Measurements from ENCODE around the gene MED12L.

MED12L gene

DNA sequence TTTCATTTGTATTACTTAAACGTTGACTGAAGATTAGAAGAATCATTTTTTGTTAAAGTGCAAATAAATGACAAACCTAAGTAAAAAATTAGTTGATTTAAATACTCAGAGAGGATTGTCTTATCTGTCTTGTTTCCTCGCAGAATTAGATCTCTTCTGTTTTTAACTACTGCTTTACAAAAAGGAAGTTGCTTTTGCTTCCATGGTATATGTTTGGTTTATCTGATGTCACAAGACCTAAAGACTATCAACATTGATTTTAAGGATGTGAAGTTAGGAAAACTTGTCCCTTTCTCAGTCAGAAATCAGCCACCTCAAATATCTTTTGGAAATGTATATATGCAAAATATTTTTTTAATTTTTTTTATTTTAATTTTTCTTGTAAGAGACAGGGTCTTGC lies 88.9 kb downstream of the MED12L start:
- no peaks in the 10 kb centered on the region for H3K36me3 ChIP-seq (ENCODE audit: control insufficient read depth, insufficient read depth, low read length)
- no peak for DNase-seq (ENCODE audit: low read depth, low spot score)
- no peak overlapping the region for H3K4me3 ChIP-seq (ENCODE audit: low read length)
- no peak overlapping the region for H3K27ac ChIP-seq (ENCODE audit: low read length)
- no CpG with 5 or more reads among the region's 2 CpGs for WGBS (ENCODE audit: insufficient coverage, insufficient read length)
- no peaks in the 10 kb centered on the region for H3K27me3 ChIP-seq (ENCODE audit: control insufficient read depth, insufficient read depth, low read length)
- H3K4me1 ChIP-seq (ENCODE audit: control insufficient read depth, insufficient read depth, low read length): peaks cover 1% of the 10 kb centered on the region; the same call in 1 of the 2 replicates
- H3K9me3 ChIP-seq (ENCODE audit: control insufficient read depth, insufficient read depth, low read length): no peaks in the 10 kb centered on the region

DNA sequence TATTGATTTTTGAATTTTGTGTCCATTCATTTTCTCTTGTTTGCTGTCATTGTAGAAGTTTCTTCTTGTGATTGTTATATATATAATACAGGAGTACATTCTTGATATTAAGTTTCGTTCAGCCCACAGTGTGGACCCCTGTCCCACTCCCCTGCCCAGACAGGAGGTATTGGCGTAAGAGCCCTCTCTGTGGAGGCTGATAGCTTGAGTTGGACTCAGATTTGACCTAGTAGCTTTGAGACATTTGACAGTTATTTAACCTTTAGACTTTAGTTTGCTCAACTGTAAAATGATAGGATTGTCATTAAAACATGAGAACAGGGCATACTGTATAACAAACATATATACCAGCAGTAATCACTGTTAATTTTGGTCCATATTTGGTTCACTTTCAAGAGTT lies 90.5 kb downstream of the MED12L start:
- WGBS (ENCODE audit: insufficient coverage, insufficient read length): no CpG with 5 or more reads among the region's 2 CpGs
- Histone ChIP-seq H3K4me3 (ENCODE audit: low read length) (no peak overlapping the region), H3K36me3 (ENCODE audit: control insufficient read depth, insufficient read depth, low read length) (no peaks in the 10 kb centered on the region), H3K27ac (ENCODE audit: low read length) (no peak overlapping the region), H3K27me3 (ENCODE audit: control insufficient read depth, insufficient read depth, low read length) (no peaks in the 10 kb centered on the region), H3K4me1 (ENCODE audit: control insufficient read depth, insufficient read depth, low read length) (no peaks in the 10 kb centered on the region), H3K9me3 (ENCODE audit: control insufficient read depth, insufficient read depth, low read length) (no peaks in the 10 kb centered on the region)
- no peak for DNase-seq (ENCODE audit: low read depth, low spot score)

DNA sequence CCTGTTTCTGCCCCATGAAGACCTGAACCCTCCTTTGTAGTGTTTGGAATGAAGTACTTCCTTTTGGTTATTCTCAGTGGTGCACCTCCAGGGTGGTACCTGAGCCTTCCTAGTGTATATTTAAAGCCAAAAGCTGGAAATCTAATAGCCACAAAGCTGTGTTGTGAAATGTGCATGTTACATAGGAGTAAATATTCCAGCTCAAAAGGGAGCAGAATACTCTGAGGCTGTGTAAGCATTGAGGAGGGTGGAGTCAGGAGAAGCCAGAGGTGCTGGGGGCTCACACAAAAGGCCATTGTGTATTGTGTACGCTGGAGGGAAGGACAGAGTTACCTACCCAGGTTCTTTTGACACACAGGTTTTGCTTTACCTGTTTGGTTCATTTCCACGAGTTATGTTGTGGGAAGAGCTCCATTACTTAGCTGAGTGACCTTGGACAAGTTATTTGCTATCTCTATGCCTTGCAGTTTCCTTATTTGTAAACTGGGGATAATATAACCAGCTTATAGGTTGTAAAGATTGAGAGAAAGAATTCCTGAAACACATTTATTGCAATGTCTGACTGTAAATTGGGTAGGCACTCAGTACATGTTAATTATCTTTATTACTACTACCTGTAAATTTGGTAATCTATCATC lies 92.9 kb downstream of the MED12L start:
- no peak for DNase-seq (ENCODE audit: low read depth, low spot score)
- no peak overlapping the region for H3K4me3 ChIP-seq (ENCODE audit: low read length)
- no peak overlapping the region for H3K27ac ChIP-seq (ENCODE audit: low read length)
- H3K9me3 ChIP-seq (ENCODE audit: control insufficient read depth, insufficient read depth, low read length): no peaks in the 10 kb centered on the region
- no CpG with 5 or more reads among the region's 2 CpGs for WGBS (ENCODE audit: insufficient coverage, insufficient read length)
- H3K4me1 ChIP-seq (ENCODE audit: control insufficient read depth, insufficient read depth, low read length): 0 out of 2 replicates have a peak, but pooled peaks cover 1% of the 10 kb centered on the region
- no peaks in the 10 kb centered on the region for H3K36me3 ChIP-seq (ENCODE audit: control insufficient read depth, insufficient read depth, low read length)
- H3K27me3 ChIP-seq (ENCODE audit: control insufficient read depth, insufficient read depth, low read length): no peaks in the 10 kb centered on the region; the same call in 1 of the 2 replicates

DNA sequence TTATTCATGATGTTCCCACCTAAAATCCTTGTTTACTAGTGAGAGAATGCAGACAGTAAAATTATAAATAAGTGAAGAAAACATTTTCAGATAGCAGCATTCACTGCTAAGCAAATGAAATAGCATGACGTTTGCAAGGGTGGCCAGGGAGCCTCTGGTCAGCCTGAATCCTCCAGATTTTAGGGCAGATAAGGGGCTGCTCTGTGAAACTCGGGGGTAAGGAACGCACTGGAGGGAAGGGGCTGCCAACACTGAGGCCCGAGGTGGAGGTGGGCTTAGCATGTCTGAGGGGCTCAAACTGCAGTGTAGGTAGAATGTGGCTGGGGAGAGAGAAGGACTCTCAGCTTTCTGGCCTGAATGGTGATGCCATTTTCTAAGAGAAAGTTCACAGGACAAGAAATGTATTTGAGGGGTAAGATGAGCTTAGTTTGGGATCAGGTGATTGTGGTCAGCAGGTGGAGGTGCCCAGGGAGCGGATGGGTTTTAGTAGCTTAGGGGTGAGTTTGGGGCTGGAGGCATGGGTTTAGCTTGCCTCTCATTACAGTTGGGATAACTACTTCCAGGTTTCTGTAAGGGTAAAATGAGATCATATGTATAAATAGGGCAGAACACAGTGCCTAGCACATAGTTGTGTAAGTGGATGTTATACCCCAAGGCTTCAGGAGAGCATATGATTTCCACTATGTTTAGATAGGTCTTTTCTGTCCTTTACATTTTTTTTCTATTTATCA lies 97.0 kb downstream of the MED12L start:
- Histone ChIP-seq H3K4me1 (ENCODE audit: control insufficient read depth, insufficient read depth, low read length) (0 out of 2 replicates have a peak, but pooled peaks cover 1% of the 10 kb centered on the region), H3K9me3 (ENCODE audit: control insufficient read depth, insufficient read depth, low read length) (no peaks in the 10 kb centered on the region), H3K27ac (ENCODE audit: low read length) (no peak overlapping the region), H3K27me3 (ENCODE audit: control insufficient read depth, insufficient read depth, low read length) (no peaks in the 10 kb centered on the region; the same call in 1 of the 2 replicates), H3K4me3 (ENCODE audit: low read length) (no peak overlapping the region), H3K36me3 (ENCODE audit: control insufficient read depth, insufficient read depth, low read length) (no peaks in the 10 kb centered on the region; the same call in 1 of the 2 replicates)
- DNase-seq (ENCODE audit: low read depth, low spot score): no peak
- WGBS (ENCODE audit: insufficient coverage, insufficient read length): no CpG with 5 or more reads among the region's 5 CpGs

DNA sequence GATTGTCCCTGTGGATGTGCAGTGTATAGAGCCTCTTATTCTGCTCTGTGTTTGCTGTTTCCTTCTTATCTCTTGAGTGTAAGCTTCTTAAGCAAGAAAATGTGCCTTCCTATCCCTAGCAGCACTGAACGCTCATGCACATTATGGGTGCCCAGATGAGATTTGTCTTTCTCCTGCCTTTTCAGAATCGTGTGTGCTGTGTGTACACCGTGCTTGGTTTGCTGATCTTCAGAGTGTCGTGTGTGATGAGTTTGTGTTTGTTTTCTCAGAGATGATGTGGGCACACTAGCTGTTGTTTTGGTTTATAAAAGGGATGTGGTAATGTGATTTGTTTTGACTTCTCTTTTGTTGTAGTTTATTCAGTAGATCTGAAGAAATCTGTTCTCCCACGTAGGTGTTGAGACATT lies 97.8 kb downstream of the MED12L start:
- Histone ChIP-seq H3K9me3 (ENCODE audit: control insufficient read depth, insufficient read depth, low read length) (no peaks in the 10 kb centered on the region), H3K4me3 (ENCODE audit: low read length) (no peak overlapping the region), H3K4me1 (ENCODE audit: control insufficient read depth, insufficient read depth, low read length) (0 out of 2 replicates have a peak, but pooled peaks cover 1% of the 10 kb centered on the region), H3K36me3 (ENCODE audit: control insufficient read depth, insufficient read depth, low read length) (no peaks in the 10 kb centered on the region; the same call in 1 of the 2 replicates), H3K27me3 (ENCODE audit: control insufficient read depth, insufficient read depth, low read length) (no peaks in the 10 kb centered on the region; the same call in 1 of the 2 replicates), H3K27ac (ENCODE audit: low read length) (no peak overlapping the region)
- no CpG with 5 or more reads among the region's 5 CpGs for WGBS (ENCODE audit: insufficient coverage, insufficient read length)
- no peak for DNase-seq (ENCODE audit: low read depth, low spot score)

DNA sequence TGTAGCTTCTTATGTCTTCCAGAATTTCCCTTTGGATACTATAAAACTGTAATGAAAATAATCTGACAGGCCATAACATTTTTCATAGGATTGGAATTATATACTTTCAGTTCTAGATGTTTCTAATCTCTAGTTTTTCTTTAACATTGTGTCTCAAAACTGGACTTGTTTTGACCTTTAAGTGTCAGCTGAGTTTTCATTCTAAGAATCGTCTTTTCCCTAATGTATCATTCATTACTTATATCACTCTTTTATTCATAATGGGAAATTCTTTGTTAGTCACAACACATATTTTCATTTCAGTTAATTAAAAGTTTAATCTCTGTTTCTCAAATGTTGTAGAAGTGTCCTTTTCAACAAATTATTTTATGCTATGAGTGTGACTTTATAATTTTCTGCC lies 105.6 kb downstream of the MED12L start:
- no CpG with 5 or more reads among the region's 1 CpG for WGBS (ENCODE audit: insufficient coverage, insufficient read length)

DNA sequence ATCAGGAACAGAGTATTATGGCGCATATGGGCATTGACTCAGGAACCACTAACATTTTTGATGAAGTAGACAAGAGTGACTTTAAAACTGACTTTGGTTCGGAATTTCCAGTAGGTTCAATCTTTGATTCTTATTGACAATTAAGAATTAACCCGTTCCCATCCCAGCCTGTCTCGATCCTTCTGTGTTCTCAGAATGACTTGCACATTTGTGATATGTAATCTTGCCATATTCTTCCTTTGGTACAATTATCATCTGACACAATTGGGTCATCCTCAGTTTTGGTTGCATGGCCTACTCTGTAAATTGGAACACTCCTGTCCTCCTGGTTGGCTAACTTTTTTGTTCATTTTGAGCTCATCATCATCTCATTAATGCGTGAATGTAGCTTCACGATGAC lies 107.1 kb downstream of the MED12L start:
- H3K27ac ChIP-seq (ENCODE audit: low read length): no peak overlapping the region
- H3K27me3 ChIP-seq (ENCODE audit: control insufficient read depth, insufficient read depth, low read length): no peaks in the 10 kb centered on the region
- no peaks in the 10 kb centered on the region for H3K9me3 ChIP-seq (ENCODE audit: control insufficient read depth, insufficient read depth, low read length)
- H3K36me3 ChIP-seq (ENCODE audit: control insufficient read depth, insufficient read depth, low read length): peaks cover 3% of the 10 kb centered on the region; the same call in 1 of the 2 replicates
- DNase-seq (ENCODE audit: low read depth, low spot score): no peak
- no peak overlapping the region for H3K4me3 ChIP-seq (ENCODE audit: low read length)
- no peaks in the 10 kb centered on the region for H3K4me1 ChIP-seq (ENCODE audit: control insufficient read depth, insufficient read depth, low read length)
- no CpG with 5 or more reads among the region's 6 CpGs for WGBS (ENCODE audit: insufficient coverage, insufficient read length)

More for the DNA sequence above, 105.6 kb downstream of the MED12L start:
- Histone ChIP-seq H3K4me1 (ENCODE audit: control insufficient read depth, insufficient read depth, low read length) (no peaks in the 10 kb centered on the region), H3K9me3 (ENCODE audit: control insufficient read depth, insufficient read depth, low read length) (no peaks in the 10 kb centered on the region), H3K4me3 (ENCODE audit: low read length) (no peak overlapping the region), H3K27ac (ENCODE audit: low read length) (no peak overlapping the region), H3K27me3 (ENCODE audit: control insufficient read depth, insufficient read depth, low read length) (no peaks in the 10 kb centered on the region), H3K36me3 (ENCODE audit: control insufficient read depth, insufficient read depth, low read length) (peaks cover 3% of the 10 kb centered on the region; the same call in 1 of the 2 replicates)
- DNase-seq (ENCODE audit: low read depth, low spot score): no peak

DNA sequence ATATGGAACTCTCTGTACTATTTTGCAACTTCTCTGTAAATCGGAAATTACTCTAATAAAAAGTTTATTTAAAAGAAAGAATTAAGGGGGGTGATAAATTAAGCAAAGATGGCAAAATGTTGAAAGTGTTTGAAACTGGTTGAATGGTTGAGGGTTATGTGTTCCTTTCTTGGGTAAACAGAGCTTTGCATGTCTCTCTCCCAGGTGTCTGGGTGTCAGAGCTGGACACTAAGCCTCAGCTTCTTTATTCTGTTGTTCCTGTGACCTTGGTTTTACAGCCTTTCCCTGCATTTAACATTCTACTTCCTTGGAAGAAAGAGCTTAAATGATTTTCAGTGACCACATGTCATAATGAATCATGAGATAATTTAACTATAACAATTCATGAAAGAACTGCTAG lies 110.4 kb downstream of the MED12L start:
- no peaks in the 10 kb centered on the region for H3K36me3 ChIP-seq (ENCODE audit: control insufficient read depth, insufficient read depth, low read length)
- no peak for DNase-seq (ENCODE audit: low read depth, low spot score)
- no peaks in the 10 kb centered on the region for H3K4me1 ChIP-seq (ENCODE audit: control insufficient read depth, insufficient read depth, low read length)

DNA sequence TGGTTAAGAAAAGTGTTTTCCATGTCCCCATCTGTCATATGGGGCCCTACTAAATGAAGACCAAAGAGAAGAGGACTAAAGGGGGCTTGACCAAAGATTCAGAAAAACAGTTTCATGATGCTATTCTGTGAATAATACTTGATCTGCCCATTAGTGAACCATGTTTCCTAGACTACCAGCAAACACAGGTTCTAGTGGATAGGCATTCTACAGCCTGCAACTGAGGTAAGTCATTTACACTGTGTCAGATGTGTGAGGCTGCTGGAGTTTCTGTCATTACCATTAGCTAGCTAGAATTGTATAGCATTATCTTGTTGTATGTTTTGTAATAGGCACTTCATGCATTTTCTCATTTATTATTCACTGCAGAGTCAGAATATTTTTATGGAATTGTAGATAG lies 111.0 kb downstream of the MED12L start:
- Histone ChIP-seq H3K4me3 (ENCODE audit: low read length) (no peak overlapping the region), H3K27me3 (ENCODE audit: control insufficient read depth, insufficient read depth, low read length) (no peaks in the 10 kb centered on the region), H3K36me3 (ENCODE audit: control insufficient read depth, insufficient read depth, low read length) (no peaks in the 10 kb centered on the region), H3K4me1 (ENCODE audit: control insufficient read depth, insufficient read depth, low read length) (no peaks in the 10 kb centered on the region), H3K27ac (ENCODE audit: low read length) (no peak overlapping the region), H3K9me3 (ENCODE audit: control insufficient read depth, insufficient read depth, low read length) (no peaks in the 10 kb centered on the region)
- no peak for DNase-seq (ENCODE audit: low read depth, low spot score)

More for the DNA sequence above, 110.4 kb downstream of the MED12L start:
- H3K4me3 ChIP-seq (ENCODE audit: low read length): no peak overlapping the region
- H3K27ac ChIP-seq (ENCODE audit: low read length): no peak overlapping the region
- WGBS (ENCODE audit: insufficient coverage, insufficient read length): no CpG with 5 or more reads among the region's 1 CpG
- H3K9me3 ChIP-seq (ENCODE audit: control insufficient read depth, insufficient read depth, low read length): no peaks in the 10 kb centered on the region
- H3K27me3 ChIP-seq (ENCODE audit: control insufficient read depth, insufficient read depth, low read length): no peaks in the 10 kb centered on the region

DNA sequence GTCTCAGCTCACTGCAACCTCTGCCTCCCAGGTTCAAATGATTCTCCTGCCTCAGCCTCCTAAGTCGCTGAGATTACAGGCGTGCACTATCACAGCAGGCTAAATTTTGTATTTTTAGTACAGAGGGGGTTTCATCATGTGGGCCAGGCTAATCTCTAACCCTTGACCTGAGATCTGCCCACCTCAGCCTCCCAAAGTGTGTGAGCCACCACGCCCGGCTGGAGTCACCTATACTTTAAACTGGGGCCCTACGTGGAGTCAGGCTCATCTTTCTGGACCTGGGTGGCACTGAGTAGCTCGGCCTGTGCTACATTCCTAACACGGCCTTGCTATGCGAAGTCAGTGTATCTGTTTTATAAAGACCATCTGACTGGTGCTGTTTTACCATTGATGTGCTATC lies 111.8 kb downstream of the MED12L start:
- H3K27ac ChIP-seq (ENCODE audit: low read length): no peak overlapping the region
- H3K36me3 ChIP-seq (ENCODE audit: control insufficient read depth, insufficient read depth, low read length): no peaks in the 10 kb centered on the region
- no peaks in the 10 kb centered on the region for H3K9me3 ChIP-seq (ENCODE audit: control insufficient read depth, insufficient read depth, low read length)
- no peak overlapping the region for H3K4me3 ChIP-seq (ENCODE audit: low read length)
- no peaks in the 10 kb centered on the region for H3K27me3 ChIP-seq (ENCODE audit: control insufficient read depth, insufficient read depth, low read length)
- WGBS (ENCODE audit: insufficient coverage, insufficient read length): no CpG with 5 or more reads among the region's 8 CpGs
- no peaks in the 10 kb centered on the region for H3K4me1 ChIP-seq (ENCODE audit: control insufficient read depth, insufficient read depth, low read length)
- DNase-seq (ENCODE audit: low read depth, low spot score): no peak

Data from iPS DF 6.9 (cell line).